Hematopoietic multipotent progenitor cell treated with erythropoietin and hydrocortisone succinate and interleukin-3 and kit ligand, for 8 days (in vitro differentiated cells): ENCODE results near the gene MAP4K3.
A peak's percentile ranks its signal among the peaks of the same experiment; 100 is the strongest.
"Not testable (repeated sequence)": the region's sequence is repeated elsewhere in the genome, so short reads cannot be mapped to it uniquely, and the experiment has no call there.

Source experiments
- DNase-seq: peaks from one replicate; pipeline ENCODE4 v3.0.0-alpha.2; 2015

MAP4K3 gene

GRCh38 chr2:39290433-39290832 lies 146.7 kb downstream of the MAP4K3 start:
- no peak for DNase-seq

DNA sequence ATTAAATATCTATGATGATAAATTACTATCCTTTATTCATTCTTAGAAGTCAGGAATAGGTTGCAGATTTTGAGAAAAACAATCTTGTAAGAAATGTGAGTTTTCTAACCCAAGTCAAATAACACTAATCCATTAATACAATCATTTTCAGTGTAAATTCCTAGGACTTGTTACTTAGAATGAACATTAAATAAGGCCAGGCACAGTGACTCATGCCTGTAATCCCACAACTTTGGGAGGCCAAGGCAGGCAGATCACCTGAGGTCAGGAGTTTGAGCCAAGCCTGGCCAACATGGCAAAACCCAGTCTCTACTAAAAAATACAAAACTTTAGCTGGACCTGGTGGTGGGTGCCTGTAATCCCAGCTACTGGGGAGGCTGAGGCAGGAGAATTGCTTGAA lies 147.5 kb downstream of the MAP4K3 start:
- DNase-seq = no peak

DNA sequence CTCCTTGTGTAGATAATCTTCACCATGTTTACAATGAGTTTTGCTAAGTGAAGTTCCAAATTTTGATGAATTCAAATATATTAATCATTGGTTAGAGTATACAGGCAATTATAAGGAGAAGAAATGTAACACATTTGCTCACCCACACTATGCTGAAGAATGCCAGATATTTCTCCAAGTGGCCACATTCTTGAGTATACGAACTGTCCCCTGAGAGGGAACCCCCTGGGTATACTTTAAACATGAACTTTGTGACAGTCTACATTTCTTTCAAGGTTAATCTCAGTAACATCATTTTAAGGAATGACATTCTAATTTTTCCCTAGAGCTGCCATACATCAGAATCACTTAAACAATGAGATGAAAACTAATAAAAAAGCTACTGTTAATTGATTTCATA lies 153.5 kb downstream of the MAP4K3 start:
- DNase-seq = no peak

- no peak for DNase-seq
These were observed 155.7 kb downstream of the MAP4K3 start for GRCh38 chr2:39281391-39281790.

DNA sequence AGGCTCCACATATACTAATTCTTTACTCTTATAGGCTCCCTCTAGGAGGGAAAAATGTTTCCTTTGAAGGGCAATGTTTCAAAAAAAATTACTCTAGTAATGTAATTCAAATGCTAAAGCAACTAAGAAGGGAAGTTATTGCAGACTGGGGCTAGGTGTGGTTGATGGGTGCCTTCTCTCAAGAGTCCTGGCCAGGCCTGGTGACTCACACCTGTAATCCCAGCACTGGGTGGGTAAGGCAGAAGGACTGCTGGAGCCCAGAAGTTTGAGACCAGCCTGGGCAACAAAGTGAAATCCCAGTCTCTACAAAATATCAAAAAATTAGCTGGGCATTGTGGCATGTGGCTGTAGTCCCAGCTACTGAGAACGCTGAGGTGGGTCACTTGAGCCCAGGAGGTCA lies 162.1 kb downstream of the MAP4K3 start:
- DNase-seq = no peak

DNA sequence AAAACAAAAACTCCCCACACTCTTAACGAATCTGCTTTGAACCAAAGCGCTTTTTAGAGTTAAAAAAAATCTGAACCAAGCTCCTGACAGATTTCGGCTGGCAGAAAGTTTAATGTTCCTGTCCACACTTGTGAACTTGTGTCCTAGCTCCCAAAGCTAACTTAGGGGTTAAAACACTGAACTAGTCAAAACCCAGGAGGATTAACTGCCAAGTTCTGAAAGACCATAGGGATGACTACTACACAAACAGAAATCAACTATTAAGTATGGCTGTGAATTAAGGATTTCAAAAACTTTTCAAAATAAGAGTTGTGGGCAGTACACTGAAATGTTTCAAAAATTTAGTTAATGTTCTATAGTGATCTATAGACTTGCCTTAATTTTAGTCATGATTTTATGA lies 167.1 kb downstream of the MAP4K3 start:
- DNase-seq = no peak

- DNase-seq = no peak
These were observed 170.1 kb downstream of the MAP4K3 start for GRCh38 chr2:39266916-39267434.

- DNase-seq = no peak
These were observed 170.8 kb downstream of the MAP4K3 start for GRCh38 chr2:39266139-39266805.

DNA sequence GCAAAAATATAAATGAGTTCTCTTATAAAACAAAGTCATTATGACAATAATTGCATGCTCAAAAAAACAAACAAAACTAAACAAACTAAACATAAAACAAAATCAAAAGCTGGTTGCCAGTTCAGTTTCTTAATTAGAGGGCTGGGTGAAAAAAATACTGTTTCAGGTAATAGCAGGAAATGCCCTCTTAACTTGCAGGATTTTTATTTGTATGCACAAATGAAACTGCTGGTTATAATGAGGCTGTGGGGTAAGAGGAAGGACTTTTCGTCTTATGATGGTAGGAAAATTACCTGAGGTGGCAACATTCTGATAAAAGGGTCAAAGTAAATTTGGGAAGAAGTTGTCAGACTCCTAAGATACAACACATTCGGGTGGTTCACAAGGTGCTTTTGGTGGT lies 171.8 kb downstream of the MAP4K3 start:
- DNase-seq = no peak

DNA sequence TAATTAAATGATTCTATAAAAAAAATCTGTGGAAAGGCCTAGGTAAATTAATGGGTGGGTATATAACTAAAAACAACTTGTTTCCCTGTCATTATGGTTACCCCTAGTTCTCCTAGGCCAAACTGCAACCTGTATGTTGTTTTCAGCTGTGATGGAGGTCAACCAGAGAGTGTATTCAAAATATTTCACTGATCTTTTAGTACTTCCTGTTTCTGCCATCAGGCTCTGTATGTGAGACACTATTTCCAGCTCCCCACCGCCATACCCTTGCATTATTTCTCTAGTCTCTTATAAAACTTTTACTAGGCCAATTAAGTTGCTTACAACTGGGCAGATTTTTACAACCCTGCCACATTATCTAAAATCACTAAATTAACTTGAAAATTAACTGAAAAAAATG lies 172.4 kb downstream of the MAP4K3 start:
- DNase-seq = no peak

- DNase-seq = no peak
These were observed 177.0 kb downstream of the MAP4K3 start for GRCh38 chr2:39260087-39260486.

DNA sequence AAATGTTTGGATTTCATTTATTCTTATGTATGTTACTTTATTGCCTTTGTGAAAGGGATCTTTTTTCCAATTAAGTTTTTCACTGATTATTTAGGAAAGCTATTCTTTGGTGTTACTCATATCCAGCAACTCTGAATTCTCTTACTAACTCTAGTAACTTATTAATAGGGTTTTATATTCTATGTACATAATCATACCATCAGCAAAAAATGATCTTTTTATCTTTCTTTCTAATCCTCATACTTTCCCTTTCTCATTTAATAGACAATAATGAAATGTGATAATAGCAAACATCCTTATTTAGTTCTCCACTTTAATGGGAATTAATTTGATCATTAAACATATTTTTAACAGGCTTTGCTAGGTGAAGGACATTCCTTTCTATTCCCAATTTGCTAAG lies 181.0 kb downstream of the MAP4K3 start:
- DNase-seq = no peak

GRCh38 chr2:39252888-39253518 lies 184.1 kb downstream of the MAP4K3 start:
- DNase-seq = no peak

- no peak for DNase-seq
These were observed 189.5 kb downstream of the MAP4K3 start for GRCh38 chr2:39247512-39248043.

DNA sequence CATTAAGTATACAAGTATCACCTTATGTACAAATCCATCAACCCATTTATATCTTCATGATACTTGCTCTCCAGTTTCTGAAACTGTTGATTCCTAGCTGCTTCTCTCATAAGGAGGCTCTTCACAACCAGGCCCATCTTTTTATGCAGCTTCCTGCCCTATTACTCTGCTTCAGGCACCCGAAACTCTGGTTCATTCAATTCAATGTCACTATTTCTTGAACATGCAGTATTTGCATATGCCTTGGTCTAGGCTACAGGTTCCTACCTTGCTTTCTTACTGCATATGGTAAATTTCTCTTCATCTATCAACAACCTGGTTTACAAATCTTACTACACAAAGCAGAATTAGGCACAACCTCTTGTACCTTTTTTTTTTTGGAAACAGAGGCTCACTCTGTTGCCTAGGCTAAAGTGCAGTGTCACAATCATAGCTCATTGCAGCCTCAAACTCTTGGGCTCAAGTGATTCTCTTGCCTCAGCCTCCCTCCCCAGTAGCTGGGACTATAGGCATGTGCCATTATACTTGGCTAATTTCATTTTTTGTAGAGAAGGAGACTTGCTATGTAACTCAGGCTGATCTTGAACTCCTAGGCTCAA lies 190.6 kb downstream of the MAP4K3 start:
- no peak for DNase-seq

DNA sequence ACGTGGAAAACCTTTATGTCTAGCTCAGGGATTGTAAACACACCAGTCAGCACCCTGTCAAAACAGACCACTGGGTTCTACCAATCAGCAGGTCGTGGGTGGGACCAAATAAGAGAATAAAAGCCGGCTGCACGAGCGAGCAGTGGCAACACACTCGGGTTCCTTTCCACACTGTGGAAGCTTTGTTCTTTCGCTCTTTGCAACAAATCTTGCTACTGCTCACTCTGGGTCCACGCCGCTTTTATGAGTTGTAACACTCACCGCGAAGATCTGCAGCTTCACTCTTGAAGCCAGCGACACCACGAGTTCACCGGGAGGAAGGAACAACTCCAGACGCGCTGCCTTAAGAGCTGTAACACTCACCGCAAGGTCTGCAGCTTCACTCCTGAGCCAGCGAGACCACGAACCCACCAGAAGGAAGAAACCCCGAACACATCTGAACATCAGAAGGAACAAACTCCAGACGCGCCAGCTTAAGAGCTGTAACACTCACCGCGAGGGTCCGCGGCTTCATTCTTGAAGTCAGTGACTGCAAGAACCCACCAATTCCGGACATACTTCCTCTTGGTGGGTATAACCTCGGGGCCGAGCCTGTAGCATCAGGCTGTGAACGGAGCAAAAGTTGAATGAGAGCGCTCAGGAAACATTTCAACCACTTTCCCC lies 192.0 kb downstream of the MAP4K3 start:
- peak; percentile 37 for DNase-seq

- not testable (repeated sequence) for DNase-seq
These were observed 192.7 kb downstream of the MAP4K3 start for GRCh38 chr2:39244241-39244862.

DNA sequence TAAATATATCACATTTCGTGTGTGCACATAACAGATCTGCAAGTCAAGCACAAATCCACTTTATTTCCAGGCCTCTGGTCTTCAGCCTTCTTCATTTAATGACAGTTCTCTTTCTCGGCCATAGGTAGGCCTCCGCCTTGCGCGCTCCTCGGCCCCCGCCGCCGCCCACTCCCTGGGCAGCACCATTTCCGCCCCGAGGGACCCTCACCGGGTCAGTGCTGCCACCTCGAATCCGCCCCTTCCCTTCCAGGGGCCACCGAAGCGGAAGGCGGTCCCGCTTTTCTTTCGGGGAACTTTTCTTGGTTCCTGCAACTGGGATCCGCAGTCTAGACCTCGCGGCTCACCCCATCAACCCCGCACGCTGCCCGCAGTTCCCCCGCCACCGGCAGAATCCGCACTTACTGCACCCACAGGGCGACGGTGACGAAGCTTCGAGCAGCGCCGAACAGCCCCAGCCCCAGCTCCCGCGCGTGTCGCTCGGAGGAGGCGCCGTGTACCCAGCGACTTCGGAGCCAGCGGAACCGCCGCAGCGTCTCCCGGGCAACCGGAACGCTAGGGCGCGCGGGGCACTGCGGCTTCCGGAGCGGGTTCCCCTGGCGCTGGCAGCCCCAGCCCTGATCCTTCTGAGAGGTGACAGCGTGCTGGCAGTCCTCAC lies 193.5 kb downstream of the MAP4K3 start, which contains the start of gene CDKL4:
Gene CDKL4 (minus strand): TSS at position 502 of the 655 bp plus-strand sequence.
- DNase-seq = no peak

- no peak for DNase-seq
These were observed 195.5 kb downstream of the MAP4K3 start for GRCh38 chr2:39241588-39241987.

GRCh38 chr2:39240758-39241157 lies 196.3 kb downstream of the MAP4K3 start:
- DNase-seq = no peak

- no peak for DNase-seq
These were observed 202.3 kb downstream of the MAP4K3 start for GRCh38 chr2:39234754-39235153.

DNA sequence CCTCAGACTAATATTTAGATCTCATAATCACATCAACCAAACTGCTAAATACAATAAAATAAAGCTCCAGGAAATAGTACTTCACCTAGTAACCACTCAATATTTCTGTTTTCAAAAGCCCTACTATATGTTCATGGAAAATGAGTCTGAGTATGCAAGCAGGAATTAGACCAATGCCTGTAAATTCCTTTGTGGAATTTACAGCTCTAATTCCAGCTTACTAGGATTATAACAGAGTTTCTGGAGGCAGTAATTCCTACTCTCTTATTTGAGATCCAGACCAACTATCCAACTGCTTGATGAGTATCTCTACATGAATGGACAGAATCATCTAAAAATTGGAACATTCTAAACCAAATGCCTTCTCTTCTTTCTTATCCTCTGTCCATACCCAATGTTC lies 204.9 kb downstream of the MAP4K3 start:
- DNase-seq = no peak
